ENCODE measurements around the gene SRSF9.

Gene SRSF9

GRCh38 chr12:120422892-120423456 lies 46.6 kb downstream of the SRSF9 start:
- DNase-seq (ENCODE audit: low read depth), result no peak
- TF ChIP-seq CTCF (conservative IDR thresholded peaks at IDR 0.05; ENCODE audit: control insufficient read depth, insufficient read depth, low read depth, low read length), result no peak
- no peak overlapping the region for H3K4me3 ChIP-seq (ENCODE audit: control insufficient read depth, low read depth, low read length)

- no peak for DNase-seq (ENCODE audit: low read depth)
- H3K4me3 ChIP-seq (ENCODE audit: control insufficient read depth, low read depth, low read length), result no peak overlapping the region
- TF ChIP-seq CTCF (conservative IDR thresholded peaks at IDR 0.05; ENCODE audit: control insufficient read depth, insufficient read depth, low read depth, low read length), result no peak
These were observed 47.8 kb downstream of the SRSF9 start for GRCh38 chr12:120421701-120422100.

GRCh38 chr12:120417917-120418580 lies 51.5 kb downstream of the SRSF9 start:
- H3K4me3 ChIP-seq (ENCODE audit: control insufficient read depth, low read depth, low read length), result no peak overlapping the region
- DNase-seq (ENCODE audit: low read depth), result no peak
- no peak for TF ChIP-seq CTCF (conservative IDR thresholded peaks at IDR 0.05; ENCODE audit: control insufficient read depth, insufficient read depth, low read depth, low read length)

- no peak overlapping the region for H3K4me3 ChIP-seq (ENCODE audit: control insufficient read depth, low read depth, low read length)
- TF ChIP-seq CTCF (conservative IDR thresholded peaks at IDR 0.05; ENCODE audit: control insufficient read depth, insufficient read depth, low read depth, low read length), result no peak
- DNase-seq (ENCODE audit: low read depth), result no peak
These were observed 52.9 kb downstream of the SRSF9 start for GRCh38 chr12:120416490-120417216.

GRCh38 chr12:120413901-120414695 lies 55.5 kb downstream of the SRSF9 start:
- TF ChIP-seq CTCF (conservative IDR thresholded peaks at IDR 0.05; ENCODE audit: control insufficient read depth, insufficient read depth, low read depth, low read length), result no peak
- DNase-seq (ENCODE audit: low read depth), result no peak

GRCh38 chr12:120412421-120412820 lies 57.1 kb downstream of the SRSF9 start:
- DNase-seq (ENCODE audit: low read depth), result peak; percentile 31
- no peak for TF ChIP-seq CTCF (conservative IDR thresholded peaks at IDR 0.05; ENCODE audit: control insufficient read depth, insufficient read depth, low read depth, low read length)
- no peak overlapping the region for H3K4me3 ChIP-seq (ENCODE audit: control insufficient read depth, low read depth, low read length)

More at GRCh38 chr12:120413901-120414695, 55.5 kb downstream of the SRSF9 start:
- no peak overlapping the region for H3K4me3 ChIP-seq (ENCODE audit: control insufficient read depth, low read depth, low read length)
